H1 (cell line): ENCODE results near the gene WDR7. TPM values are rescaled to one million over a fixed set of nuclear protein-coding genes. Genes with fewer than 3 reads are reported as not detected.

Experiments
- CBX8 ChIP-seq: fragments of 300-800, 300-1000 bp; sonication (generic); IDR thresholded peaks from 2 replicates; pipeline ENCODE4 v1.7.1; 2016; ENCODE audit warnings: low read depth, low read length, borderline replicate concordance
- EGR1 ChIP-seq: IDR thresholded peaks from 2 replicates; pipeline ENCODE4 v1.6.1; 2011; ENCODE audit warnings: low read depth, low read length, borderline replicate concordance
- FOSL1 ChIP-seq: IDR thresholded peaks from 2 replicates; pipeline ENCODE4 v1.6.1; 2011; ENCODE audit warnings: mild to moderate bottlenecking, low read depth, low read length, moderate library complexity; ENCODE audit not compliant: insufficient read depth
- MAFK ChIP-seq: IDR thresholded peaks from 2 replicates; pipeline ENCODE4 v1.6.1; 2012; ENCODE audit warnings: low read depth, mild to moderate bottlenecking, improper control_type of control experiment, low read length
- SP2 ChIP-seq: IDR thresholded peaks from 2 replicates; pipeline ENCODE4 v1.6.1; 2012; ENCODE audit warnings: mild to moderate bottlenecking, low read length, inconsistent platforms
- SRF ChIP-seq: IDR thresholded peaks from 2 replicates; pipeline ENCODE4 v1.6.1; 2011; ENCODE audit warnings: mild to moderate bottlenecking, low read depth, low read length, moderate library complexity
- polyA plus RNA-seq, 7 experiments: library from polyadenylated mRNA; depleted of rRNA in 3 of 7; stranded (reverse) in 5 of 7; unstranded in 2 of 7; fragments of >200 nt in 5 of 7; fragments of 200-250 nt in 2 of 7; gene quantifications; 1 replicate in 5 of 7; 2 replicates in 1 of 7; 4 replicates in 1 of 7; pipeline versions ENCODE4 v1.2.1 to v1.2.3, GENCODE V29; 2011 to 2013; ENCODE audit warnings: missing spikeins in 2 of 7, mixed read lengths in 2 of 7
- total RNA-seq: library from RNA; stranded (reverse); fragmentation: NEBNext Ultra II Directional; extraction: Animal tissue kit (Norgen Biotek cat#: 25700); gene quantifications from 2 replicates; pipeline ENCODE4 v1.2.1, GENCODE V29; 2021

WDR7 gene
- total and polyA plus RNA-seq, 2 of the 8 experiments (the other 6 are each of a cell fraction or from before 2014, with no cell fraction given), result 5.5 to 15.2 TPM

- TF ChIP-seq MAFK (no peak), CBX8 (no peak), FOSL1 (no peak), SRF (no peak), SP2 (no peak), EGR1 (no peak)
These were observed 283.7 kb downstream of the WDR7 start (continued) for GRCh38 chr18:56934906-56935305.
